OCI-LY3 (cell line): ENCODE results near the gene WASF2.

Experiments used
- EZH2phosphoT487 ChIP-seq: fragments of 200-600 bp; shearing (Covaris generic); IDR thresholded peaks from 2 replicates; pipeline ENCODE4 v1.6.1; 2018; ENCODE audit warnings: antibody characterized with exemption, mixed run types, low read depth
- TF ChIP-seq, protein P1 (sequence below): fragments of 200-600, 300-600 bp; sonication (generic); IDR thresholded peaks from 2 replicates; pipeline ENCODE4 v1.5.1; 2014; ENCODE audit warnings: antibody characterized with exemption, low read length, low read depth

DNA sequence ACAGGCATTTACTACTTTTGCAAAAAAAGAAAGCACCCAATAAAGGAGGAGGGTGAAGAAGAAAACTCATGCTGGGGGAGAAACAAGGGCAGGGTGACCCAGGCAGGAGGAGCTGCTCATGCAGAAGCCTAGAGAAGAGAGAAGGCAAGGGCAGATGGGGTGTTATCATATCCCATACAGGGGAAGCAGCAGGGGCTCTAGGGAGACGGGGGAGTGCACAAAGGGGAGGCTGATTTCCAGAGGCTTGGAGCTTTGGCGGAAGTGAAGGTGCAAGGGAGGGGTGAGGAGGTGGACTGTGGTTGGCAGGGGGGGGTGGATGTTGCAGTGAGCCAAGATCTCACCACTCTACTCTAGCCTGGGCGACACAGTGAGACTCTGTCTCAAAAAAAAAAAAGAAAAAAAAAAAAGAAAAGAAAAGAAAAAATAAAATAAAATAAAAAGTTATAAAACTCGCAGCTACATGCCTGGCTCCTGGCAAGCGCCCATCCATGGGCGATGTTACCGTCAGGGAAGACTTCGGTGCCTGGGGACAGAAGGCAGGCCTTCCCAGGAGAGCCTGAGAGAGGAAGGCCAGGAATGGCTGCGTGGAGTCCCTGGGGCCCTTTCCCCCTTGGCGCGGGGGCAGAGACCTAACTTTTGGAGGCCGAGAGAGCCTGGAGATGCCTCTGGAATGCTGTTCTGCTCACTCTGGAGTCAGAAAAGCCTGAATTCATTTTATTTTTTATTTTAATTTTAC, 112.0 kb downstream of the WASF2 start:
- TF ChIP-seq, protein P1, sequence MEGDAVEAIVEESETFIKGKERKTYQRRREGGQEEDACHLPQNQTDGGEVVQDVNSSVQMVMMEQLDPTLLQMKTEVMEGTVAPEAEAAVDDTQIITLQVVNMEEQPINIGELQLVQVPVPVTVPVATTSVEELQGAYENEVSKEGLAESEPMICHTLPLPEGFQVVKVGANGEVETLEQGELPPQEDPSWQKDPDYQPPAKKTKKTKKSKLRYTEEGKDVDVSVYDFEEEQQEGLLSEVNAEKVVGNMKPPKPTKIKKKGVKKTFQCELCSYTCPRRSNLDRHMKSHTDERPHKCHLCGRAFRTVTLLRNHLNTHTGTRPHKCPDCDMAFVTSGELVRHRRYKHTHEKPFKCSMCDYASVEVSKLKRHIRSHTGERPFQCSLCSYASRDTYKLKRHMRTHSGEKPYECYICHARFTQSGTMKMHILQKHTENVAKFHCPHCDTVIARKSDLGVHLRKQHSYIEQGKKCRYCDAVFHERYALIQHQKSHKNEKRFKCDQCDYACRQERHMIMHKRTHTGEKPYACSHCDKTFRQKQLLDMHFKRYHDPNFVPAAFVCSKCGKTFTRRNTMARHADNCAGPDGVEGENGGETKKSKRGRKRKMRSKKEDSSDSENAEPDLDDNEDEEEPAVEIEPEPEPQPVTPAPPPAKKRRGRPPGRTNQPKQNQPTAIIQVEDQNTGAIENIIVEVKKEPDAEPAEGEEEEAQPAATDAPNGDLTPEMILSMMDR: no peak
- TF ChIP-seq EZH2phosphoT487: no peak
